Measurements from ENCODE around the gene GLI2.

Gene GLI2

GRCh38 chr2:120770641-120771040, 35.0 kb downstream of the GLI2 start:
- DNase-seq (ENCODE audit: low read depth) = no peak

GRCh38 chr2:120771111-120771780, 35.6 kb downstream of the GLI2 start:
- DNase-seq (ENCODE audit: low read depth) = no peak

- no peak for DNase-seq (ENCODE audit: low read depth)
Measured at GRCh38 chr2:120771781-120772208, 36.1 kb downstream of the GLI2 start.

- DNase-seq (ENCODE audit: low read depth) = no peak
Measured at GRCh38 chr2:120772261-120772660, 36.6 kb downstream of the GLI2 start.

GRCh38 chr2:120773186-120773800, 37.6 kb downstream of the GLI2 start:
- DNase-seq (ENCODE audit: low read depth) = no peak

DNA sequence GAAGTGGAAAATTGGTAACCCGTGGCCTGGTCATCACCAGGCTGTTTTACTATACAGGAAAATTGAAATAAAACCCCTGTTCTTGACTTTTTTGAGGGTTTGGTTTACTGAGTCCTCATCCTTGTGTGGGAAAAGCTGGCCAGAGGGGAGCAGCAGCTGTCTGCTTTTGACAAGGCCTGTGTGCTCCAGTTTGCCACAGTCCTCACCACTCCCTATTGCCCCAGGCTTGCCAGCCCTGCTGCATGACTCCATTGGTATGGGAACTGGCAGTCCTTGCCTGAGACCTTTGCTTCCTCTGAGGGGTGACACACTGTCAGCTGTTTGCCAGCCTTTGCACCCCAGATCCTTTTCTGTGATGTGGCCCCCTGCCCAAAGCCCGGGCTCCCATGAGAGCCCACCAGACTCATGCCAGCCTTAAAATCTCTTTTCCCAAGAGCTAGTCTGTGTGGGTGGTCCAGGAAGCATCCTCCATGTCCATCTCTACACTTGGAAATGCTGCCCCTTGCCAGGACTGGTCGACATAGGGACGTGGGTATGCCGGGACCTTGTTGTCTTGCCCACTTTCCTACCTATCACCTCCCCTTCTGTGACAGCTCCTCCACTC, 39.0 kb downstream of the GLI2 start:
- DNase-seq (ENCODE audit: low read depth) = no peak

DNA sequence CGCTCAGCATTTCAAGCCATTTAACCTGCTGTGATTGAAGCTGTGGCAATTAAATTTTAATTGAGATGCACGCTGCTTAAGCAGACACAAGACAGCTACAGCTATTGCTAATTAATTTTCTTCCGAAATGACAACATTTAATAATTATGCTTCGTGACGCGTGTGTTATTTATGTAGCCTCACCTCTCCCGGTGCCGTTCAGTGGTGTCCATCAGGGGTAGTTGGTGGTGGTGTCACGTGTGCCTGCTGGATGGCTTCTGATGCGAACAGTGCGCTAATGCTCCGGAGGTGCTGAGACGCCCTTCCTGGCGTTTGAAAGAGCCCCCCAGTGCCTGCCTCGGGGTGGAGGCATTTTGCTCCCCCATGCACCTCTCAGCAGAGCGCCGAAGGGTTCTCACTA, 39.5 kb downstream of the GLI2 start:
- no peak for DNase-seq (ENCODE audit: low read depth)

- DNase-seq (ENCODE audit: low read depth) = no peak
Measured at GRCh38 chr2:120775801-120776589, 40.3 kb downstream of the GLI2 start.

DNA sequence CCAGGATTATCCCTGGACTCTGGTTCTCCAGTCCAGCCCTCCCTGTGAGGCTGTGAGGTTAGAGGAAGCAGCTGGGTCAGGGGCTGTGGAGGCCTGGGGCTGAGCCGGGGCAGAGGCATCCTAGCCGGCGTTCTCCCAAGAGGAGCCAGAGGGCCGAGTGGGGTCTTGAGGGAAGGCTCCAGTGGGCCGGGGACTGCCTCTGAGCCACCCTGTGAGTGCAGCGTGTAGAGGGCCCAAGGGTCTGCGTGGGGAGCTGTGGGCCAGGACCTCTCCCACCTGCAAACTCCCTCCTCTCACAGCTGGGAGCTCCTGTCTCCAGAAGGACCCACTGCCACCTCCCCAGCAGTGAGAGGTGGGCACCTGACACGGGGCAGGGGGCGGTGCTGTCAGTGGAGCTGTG, 41.0 kb downstream of the GLI2 start:
- DNase-seq (ENCODE audit: low read depth) = no peak

GRCh38 chr2:120777170-120777751, 41.6 kb downstream of the GLI2 start:
- no peak for DNase-seq (ENCODE audit: low read depth)

- DNase-seq (ENCODE audit: low read depth) = no peak
Measured at GRCh38 chr2:120777787-120778186, 42.1 kb downstream of the GLI2 start.

DNA sequence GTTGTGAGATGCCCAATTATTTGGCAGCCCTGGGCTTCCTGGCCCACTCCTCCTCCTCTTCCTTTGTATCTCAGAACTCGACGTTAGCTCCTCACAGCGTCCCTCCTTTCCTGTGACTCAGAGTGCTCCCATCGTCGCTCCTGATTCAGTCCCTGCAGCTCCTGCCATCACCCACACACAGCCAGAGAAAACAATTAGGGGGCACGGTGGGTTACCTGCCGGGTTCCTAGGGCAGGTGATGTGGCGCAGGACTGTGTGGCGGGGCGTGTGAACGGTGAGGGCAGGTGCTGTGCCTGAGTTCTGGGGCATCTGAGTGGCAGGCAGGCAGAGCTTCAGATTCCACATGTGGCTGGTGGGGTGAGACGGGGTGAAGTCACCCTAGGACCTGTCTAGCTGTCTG, 42.6 kb downstream of the GLI2 start:
- no peak for DNase-seq (ENCODE audit: low read depth)

DNA sequence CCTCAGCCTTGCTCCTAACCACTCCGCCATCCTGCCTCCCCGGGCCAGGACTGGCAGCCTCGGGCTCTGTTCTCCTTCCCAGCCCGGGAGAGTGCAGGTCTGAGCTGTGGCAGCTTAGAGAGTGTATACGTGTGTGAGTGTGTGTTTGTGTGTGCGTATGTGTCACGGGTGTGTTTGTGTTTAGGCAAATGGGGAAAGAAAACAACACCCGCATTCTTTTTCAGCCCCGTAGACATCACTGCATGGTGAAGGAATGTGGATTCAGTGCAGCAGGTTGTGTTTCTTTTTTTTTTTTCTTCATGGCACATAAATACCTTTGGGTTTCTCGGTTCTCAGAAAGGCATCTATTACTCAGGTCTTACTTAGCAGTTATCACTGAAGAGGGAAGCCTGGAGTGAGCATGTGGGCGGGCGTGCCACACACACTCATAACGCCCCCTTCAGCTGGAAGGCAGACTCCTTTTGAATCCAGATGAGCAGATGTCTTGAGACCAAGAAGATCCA, 44.2 kb downstream of the GLI2 start:
- no peak for DNase-seq (ENCODE audit: low read depth)

DNA sequence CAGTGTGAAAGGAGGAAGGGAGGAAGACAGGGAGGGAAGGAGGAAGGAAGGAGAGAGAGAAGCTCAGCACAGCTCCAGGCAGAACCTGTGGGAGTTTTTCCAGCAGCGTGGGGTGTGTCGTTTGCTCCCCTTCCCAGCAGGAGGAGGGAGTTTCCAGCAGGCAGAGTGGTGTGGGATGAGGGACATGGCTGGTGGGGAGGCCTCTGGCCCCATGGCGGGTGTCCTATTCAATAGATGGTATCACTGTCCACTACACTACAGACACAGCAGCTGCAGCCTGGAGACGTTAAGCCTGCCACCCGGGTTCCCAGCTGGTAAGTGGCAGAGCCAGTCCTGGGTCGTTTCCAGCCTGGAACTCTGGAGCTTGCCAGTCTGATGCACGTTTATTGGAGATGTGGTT, 44.7 kb downstream of the GLI2 start:
- DNase-seq (ENCODE audit: low read depth) = no peak

DNA sequence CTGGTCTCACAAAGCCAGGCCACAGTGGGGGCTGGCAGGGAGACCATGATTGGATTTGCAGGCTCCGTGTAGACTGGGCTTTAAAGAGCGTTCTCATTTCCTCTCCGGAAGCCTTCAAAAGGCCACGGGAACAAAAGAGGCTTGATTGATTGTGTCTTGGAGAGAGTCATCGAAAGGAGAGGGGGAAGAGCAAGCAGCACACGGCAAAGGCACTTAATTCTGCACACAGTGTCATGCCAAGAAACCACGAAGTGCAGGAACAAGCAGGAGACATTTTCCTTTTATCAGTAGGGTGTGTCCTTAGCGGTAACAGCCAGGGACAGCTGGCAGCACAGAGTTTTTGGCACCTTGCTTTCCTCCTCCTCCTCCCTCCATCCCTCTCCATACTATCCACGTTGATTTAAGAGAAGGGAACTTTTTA, 47.7 kb downstream of the GLI2 start:
- DNase-seq (ENCODE audit: low read depth) = no peak

- DNase-seq (ENCODE audit: low read depth) = no peak
Measured at GRCh38 chr2:120783969-120784372, 48.3 kb downstream of the GLI2 start.

All from CMK (cell line).